KBM-7 (cell line): ENCODE data around the gene PPP4R4.

Experiments used
- DNase-seq: peaks from one replicate; pipeline ENCODE4 v3.0.0-alpha.2; 2015
- in situ Hi-C: fragments of 300-500 bp; cut with MboI; formaldehyde crosslinking; loops from 2 replicates; pipeline ENCODE4 v1.14.3; 2020; ENCODE audit warnings: low sequenced_read_pairs, low pct_unique_long_range_greater_than_20kb, mixed read lengths

Gene PPP4R4

DNA sequence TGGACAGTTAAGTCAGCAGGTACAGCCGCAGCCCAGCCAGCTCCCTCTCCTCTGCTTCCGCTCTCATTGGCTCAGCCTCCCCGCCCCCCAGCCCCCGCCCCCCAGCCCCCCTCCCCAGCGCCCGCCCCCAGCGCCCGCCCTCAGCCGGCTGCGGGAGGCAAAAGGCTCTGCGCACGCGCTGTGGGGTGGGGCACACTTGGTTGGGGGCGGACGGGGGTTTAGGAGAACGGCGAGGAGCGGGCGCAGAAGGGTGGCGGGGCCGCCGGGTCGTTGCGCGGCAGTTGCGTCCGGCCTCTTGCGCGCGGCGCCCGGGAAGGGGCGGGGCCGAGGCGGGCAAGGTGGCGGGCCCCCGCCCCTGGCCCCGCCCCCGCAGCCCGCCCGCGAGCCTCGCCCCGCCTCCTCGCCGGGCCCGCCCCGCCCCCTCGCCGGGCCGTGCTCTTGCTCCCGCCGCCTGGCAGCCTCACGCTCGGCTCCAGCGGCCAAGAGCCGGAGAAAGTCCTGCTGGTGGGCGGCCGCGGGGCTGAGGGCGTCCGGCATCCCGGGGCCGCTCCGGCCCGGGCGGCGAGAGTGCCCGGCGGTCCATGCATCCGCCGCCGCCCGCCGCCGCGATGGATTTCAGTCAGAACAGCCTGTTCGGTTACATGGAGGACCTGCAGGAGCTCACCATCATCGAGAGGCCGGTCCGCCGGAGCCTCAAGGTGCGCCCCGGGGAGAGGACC lies at the start of gene PPP4R4:
PPP4R4 (plus strand) TSS at position 438 of the 719 bp plus-strand sequence; CDS start at position 582, 144 bp downstream.
- DNase-seq: peak; percentile 59
- in situ Hi-C loops: no loop called here

DNA sequence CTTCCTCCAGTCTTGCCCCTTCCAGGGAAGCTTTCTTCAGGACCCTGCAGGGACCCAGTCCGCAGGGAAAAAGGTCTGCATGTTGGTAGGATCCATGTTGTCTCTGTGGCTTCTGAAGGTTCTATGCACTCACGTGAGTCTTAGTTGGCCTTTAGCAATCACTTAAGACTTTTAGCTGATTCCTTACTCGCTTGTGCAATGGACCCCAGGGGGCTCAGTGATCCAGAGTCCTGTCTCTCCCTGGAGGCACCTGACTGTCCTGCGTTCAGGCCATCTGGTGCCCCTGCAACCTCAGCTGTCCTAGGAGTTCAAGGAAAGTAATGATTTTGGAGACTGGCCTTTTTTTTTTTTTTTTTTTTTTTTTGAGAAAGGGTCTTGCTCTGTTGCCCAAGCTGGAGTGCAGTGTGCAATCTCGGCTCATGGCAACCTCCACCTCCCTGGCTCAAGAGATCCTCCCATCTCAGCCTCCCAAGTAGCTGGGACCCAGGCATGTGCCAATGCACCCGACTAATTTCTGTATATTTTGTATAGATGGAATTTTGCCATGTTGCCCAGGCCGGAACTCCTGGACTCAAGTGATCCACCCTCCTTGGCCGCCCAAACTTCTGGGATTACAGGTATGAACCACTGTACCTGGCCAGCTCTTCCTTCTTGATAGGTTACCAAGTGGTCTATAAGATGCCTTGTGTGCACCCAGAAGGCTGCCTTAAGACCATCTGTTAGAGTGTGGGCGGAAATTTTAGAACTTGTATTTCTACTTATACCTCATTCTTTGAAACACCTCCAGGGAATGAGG lies 49.3 kb upstream of the PPP4R4 start:
- no peak for DNase-seq
- in situ Hi-C loops: no loop called here

GRCh38 chr14:94125659-94126418 lies 48.3 kb upstream of the PPP4R4 start:
- DNase-seq: no peak
- in situ Hi-C loops: no loop called here

- DNase-seq: no peak
- in situ Hi-C loops: no loop called here
Measured at GRCh38 chr14:94126419-94126677, 47.8 kb upstream of the PPP4R4 start.

DNA sequence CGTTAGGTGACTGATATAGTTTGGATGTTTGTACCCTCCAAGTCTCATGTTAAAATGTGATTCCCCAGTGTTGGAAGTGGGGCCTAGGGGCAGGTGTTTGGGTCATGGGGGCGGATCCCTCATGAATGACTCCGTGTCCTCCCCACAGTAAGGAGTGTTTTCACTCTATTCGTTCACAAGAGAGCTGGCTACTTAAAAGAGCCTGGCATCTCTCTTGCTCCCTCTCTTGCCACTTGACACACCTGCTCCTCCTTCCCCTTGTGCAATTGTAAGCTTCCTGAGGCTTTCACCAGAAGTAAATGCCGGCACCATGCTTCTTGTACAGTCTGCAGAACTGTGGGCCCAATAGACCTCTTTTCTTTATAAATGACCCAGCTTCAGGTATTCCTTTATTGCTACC lies 47.3 kb upstream of the PPP4R4 start:
- in situ Hi-C loops: no loop called here

GRCh38 chr14:94127330-94127729 lies 46.8 kb upstream of the PPP4R4 start:
- in situ Hi-C loops: no loop called here

More for the DNA sequence above, 47.3 kb upstream of the PPP4R4 start:
- DNase-seq: no peak

GRCh38 chr14:94128216-94128839 lies 45.8 kb upstream of the PPP4R4 start:
- DNase-seq: no peak
- in situ Hi-C loops: no loop called here

More at GRCh38 chr14:94127330-94127729, 46.8 kb upstream of the PPP4R4 start:
- no peak for DNase-seq

DNA sequence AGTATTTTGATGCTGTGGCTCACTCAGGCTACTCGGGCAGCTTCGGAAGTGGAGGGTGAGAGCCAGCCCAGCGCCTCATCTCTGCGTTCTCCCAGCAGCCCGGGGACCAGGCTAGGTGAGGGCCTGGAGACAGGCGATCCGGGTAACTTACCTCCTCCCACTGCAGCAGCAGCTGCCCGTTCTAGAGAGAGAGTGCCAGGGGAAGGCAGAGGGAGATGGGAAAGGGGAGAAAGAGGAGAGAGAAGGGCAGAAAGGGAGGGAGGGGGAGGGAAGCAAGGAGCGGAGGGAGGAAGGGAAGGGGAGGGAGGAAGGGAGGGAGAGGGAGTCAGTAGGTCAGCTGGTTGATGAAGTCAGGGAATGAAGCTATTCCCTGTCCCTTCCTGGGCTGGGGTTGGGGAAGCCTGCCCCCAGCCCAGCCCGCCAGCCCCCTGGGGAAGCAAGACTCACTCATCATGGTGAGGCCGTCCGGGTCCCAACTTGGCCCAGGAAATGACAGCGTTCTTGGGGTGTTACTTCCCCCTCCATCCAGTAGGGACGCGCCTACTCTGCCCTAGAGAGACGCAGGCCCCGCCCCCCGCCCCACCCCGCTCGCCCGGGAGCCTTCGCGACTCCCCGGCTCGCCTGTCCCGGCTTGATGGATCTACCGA lies 44.9 kb upstream of the PPP4R4 start, which contains the start of gene IFI27L2:
IFI27L2 (minus strand) TSS at position 494 of the 647 bp plus-strand sequence; CDS start at position 454, 40 bp downstream.
- in situ Hi-C loops: no loop called here
- DNase-seq: peak; percentile 57

DNA sequence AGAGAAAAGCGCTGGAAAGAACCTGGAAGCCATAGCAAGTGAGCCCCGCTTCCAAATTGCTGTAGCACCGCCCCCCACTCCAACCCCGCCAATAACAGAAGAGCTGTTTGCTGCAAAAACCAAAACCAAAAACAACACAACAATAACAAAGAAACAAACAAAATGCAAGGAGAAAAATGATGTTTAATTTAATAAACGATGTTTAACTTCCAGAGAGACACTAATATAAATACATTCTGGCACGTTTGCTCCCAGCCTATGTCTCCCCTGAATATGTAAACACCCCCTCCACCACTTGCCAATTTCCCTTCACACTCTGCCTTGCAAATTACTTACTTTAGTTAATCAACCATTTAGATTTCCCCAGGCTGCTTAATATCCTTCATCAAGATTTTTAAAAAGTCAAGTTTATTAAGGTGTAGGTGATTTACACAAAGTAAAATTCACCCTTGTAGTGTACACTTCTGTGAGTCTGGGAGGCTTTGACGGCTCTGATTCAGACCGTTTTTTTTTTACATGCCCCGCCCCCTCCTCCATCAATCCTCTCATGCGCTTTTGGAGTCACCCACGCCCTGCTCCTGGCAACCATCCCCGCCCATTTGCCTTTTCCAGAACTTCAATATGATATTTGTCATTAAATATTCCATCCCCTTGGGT lies 44.2 kb upstream of the PPP4R4 start:
- in situ Hi-C loops: no loop called here
- peak; percentile 46 for DNase-seq

GRCh38 chr14:94132285-94132887 lies 41.7 kb upstream of the PPP4R4 start:
- peak; percentile 83 for DNase-seq
- in situ Hi-C loops: no loop called here

- DNase-seq: no peak
- in situ Hi-C loops: no loop called here
Measured at GRCh38 chr14:94135476-94135875, 38.6 kb upstream of the PPP4R4 start.

GRCh38 chr14:94136575-94137331 lies 37.4 kb upstream of the PPP4R4 start:
- DNase-seq: peak; percentile 87

DNA sequence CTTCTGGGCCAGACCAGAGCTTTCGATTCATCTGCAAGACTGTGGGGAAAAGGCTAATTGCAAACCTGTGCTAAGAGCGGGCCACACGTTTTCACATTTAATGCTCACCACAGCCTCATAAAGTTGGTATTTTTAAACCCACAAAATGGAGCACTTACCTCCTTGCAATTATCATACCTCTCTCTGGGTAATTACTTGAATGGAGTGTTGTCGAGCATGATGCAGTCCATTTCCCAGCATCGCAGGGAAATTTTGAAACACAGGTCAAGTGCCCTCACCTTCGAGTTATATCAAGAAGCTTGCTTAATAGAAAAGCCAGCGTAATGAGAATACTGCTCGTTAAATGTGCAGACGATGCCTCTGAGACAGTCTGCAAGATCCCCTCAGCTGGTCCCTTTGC lies 35.9 kb upstream of the PPP4R4 start:
- in situ Hi-C loops: no loop called here
- no peak for DNase-seq

More at GRCh38 chr14:94136575-94137331, 37.4 kb upstream of the PPP4R4 start:
- in situ Hi-C loops: no loop called here

- in situ Hi-C loops: no loop called here
- DNase-seq: no peak
Measured at GRCh38 chr14:94139006-94139405, 35.1 kb upstream of the PPP4R4 start.

GRCh38 chr14:94139421-94139820 lies 34.7 kb upstream of the PPP4R4 start:
- DNase-seq: no peak
- in situ Hi-C loops: no loop called here

- DNase-seq: no peak
- in situ Hi-C loops: no loop called here
Measured at GRCh38 chr14:94142247-94142646, 31.9 kb upstream of the PPP4R4 start.

GRCh38 chr14:94142836-94143235 lies 31.3 kb upstream of the PPP4R4 start:
- no peak for DNase-seq
- in situ Hi-C loops: no loop called here
